ENCODE data around the gene NXPH1.

The NXPH1 gene

GRCh38 chr7:8441106-8441965, 7.9 kb downstream of the NXPH1 start:
- ChIA-PET CTCF (no interaction called here), POLR2A (no interaction called here)
- TF ChIP-seq FOXM1 (IDR thresholded peaks at IDR 0.05; ENCODE audit: borderline replicate concordance) (no peak), L3MBTL2 (conservative IDR thresholded peaks at IDR 0.05) (no peak), ELF4 (IDR thresholded peaks at IDR 0.05) (no peak), NFRKB (IDR thresholded peaks at IDR 0.05) (no peak), CTBP1 (IDR thresholded peaks at IDR 0.05; ENCODE audit: borderline replicate concordance) (no peak), SP1 (IDR thresholded peaks at IDR 0.05) (no peak), ZNF384 (IDR thresholded peaks at IDR 0.05) (no peak), BHLHE40 (IDR thresholded peaks at IDR 0.05; ENCODE audit: borderline replicate concordance) (no peak), LEF1 (IDR thresholded peaks at IDR 0.05; ENCODE audit: borderline replicate concordance) (no peak), FOXA1 (IDR thresholded peaks at IDR 0.05) (no peak), PKNOX1 (IDR thresholded peaks at IDR 0.05) (no peak), HDGF (IDR thresholded peaks at IDR 0.05; ENCODE audit: borderline replicate concordance) (no peak), ARNT (IDR thresholded peaks at IDR 0.05) (no peak)
- no peak for DNase-seq (ENCODE audit: extremely low spot score)

- CTCF ChIA-PET = no interaction called here
- no peak for DNase-seq (ENCODE audit: extremely low spot score)
- POLR2A ChIA-PET = no interaction called here
- no peak for TF ChIP-seq LEF1 (IDR thresholded peaks at IDR 0.05; ENCODE audit: borderline replicate concordance)
- no peak for TF ChIP-seq FOXM1 (IDR thresholded peaks at IDR 0.05; ENCODE audit: borderline replicate concordance)
- no peak for TF ChIP-seq HDGF (IDR thresholded peaks at IDR 0.05; ENCODE audit: borderline replicate concordance)
- TF ChIP-seq NFRKB (IDR thresholded peaks at IDR 0.05) = no peak
- no peak for TF ChIP-seq ELF4 (IDR thresholded peaks at IDR 0.05)
- TF ChIP-seq ZNF384 (IDR thresholded peaks at IDR 0.05) = no peak
- TF ChIP-seq PKNOX1 (IDR thresholded peaks at IDR 0.05) = no peak
Observed at GRCh38 chr7:8442051-8442813, 8.8 kb downstream of the NXPH1 start.

DNA sequence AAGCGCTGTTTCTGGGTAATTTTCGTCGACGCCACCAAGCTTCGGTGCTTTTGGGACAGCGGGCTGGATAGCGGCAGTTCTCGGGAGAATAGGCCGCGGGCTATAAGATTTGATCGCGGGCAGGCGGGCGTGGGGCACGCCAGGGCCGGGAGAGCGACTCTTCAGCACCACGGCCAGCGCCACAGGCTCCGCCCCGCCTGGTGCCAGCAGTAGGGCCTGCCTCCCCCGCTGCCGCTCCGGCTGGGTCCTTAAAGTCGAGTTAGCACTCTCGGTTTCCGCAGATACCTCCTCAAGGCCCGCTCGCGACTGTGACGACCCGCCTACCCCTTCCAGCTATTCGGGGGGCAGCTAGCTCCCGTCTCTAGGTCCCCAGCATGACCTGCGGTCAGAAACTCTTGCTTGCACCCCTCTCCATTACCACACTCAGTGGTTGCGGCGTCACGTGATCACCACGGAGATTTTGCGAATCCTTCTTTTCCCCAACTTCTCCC, 9.4 kb downstream of the NXPH1 start:
- CTCF ChIA-PET = no interaction called here
- TF ChIP-seq SUZ12 (IDR thresholded peaks at IDR 0.05) (no peak), L3MBTL2 (conservative IDR thresholded peaks at IDR 0.05) (no peak), PKNOX1 (IDR thresholded peaks at IDR 0.05) (no peak), LEF1 (IDR thresholded peaks at IDR 0.05; ENCODE audit: borderline replicate concordance) (no peak), FOXK2 (IDR thresholded peaks at IDR 0.05) (no peak), HDGF (IDR thresholded peaks at IDR 0.05; ENCODE audit: borderline replicate concordance) (no peak), ZNF384 (IDR thresholded peaks at IDR 0.05) (no peak), CTBP1 (IDR thresholded peaks at IDR 0.05; ENCODE audit: borderline replicate concordance) (no peak), SP1 (IDR thresholded peaks at IDR 0.05) (no peak), FOXM1 (IDR thresholded peaks at IDR 0.05; ENCODE audit: borderline replicate concordance) (no peak), ARNT (IDR thresholded peaks at IDR 0.05) (no peak), TARDBP (IDR thresholded peaks at IDR 0.05) (no peak), NFRKB (IDR thresholded peaks at IDR 0.05) (no peak), FOXA1 (IDR thresholded peaks at IDR 0.05) (no peak), BHLHE40 (IDR thresholded peaks at IDR 0.05; ENCODE audit: borderline replicate concordance) (no peak)
- DNase-seq (ENCODE audit: extremely low spot score) = peak; percentile 79
- POLR2A ChIA-PET = no interaction called here

DNA sequence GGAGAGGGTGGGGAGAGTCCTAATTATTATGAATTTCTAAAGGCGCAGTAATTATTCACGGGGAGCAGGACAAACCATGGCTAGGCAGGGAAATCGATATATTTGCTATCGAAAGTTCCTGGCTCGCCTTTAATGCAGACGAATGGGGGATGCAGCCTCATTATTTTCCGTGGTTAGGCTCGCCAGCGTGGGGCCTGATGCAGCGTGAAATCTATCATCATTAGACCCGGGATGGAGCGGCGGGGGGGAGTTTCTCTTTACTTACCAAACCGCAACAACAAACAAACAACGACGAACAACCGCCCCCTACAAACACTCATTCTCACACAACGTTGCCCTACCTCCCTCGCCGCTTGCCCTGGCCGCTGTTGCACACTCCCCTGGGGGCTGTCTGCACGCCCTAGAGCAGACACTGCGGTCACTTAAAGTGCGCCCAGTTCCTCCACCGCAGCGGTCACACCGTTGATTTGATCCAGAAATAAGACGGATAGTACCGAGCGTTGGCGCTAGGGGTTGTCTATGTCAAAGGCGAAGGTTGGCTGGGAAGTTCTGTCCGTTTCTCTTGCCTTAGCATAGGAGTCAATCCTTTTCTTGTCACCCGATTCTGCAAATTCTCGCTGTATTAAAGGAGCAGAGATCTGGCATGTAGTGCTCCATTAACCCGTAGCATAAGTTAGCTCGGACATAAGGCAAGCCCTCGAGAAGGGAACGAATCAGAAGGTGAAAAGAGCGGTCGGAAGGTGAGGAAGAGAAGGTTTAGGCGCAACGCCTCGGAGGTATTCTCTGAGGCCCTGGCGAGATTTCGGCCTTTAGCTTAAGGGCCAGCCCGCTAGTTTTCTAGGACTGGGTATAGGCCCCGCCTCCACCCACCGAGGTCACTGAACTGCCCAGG, 10.4 kb downstream of the NXPH1 start:
- TF ChIP-seq FOXK2 (IDR thresholded peaks at IDR 0.05) = no peak
- TF ChIP-seq FOXM1 (IDR thresholded peaks at IDR 0.05; ENCODE audit: borderline replicate concordance) = no peak
- TF ChIP-seq HDGF (IDR thresholded peaks at IDR 0.05; ENCODE audit: borderline replicate concordance) = no peak
- no peak for TF ChIP-seq L3MBTL2 (conservative IDR thresholded peaks at IDR 0.05)
- no peak for DNase-seq (ENCODE audit: extremely low spot score)
- ChIA-PET CTCF (no interaction called here), POLR2A (no interaction called here)

DNA sequence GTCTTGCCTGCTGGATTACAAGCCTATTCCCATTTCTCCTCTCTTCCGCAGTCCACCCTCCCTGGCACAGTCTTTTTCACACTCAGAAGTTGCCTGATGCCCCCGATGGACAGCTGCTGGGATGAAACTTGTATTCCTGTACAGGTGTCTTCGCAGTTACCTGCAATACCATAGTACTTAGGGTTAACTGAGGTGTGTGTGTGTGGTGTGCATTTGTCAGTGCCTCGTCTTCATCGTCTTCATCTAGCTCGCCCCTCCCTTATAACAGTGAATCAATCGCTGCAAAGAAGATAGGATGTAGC, 11.0 kb downstream of the NXPH1 start:
- no peak for DNase-seq (ENCODE audit: extremely low spot score)
- POLR2A ChIA-PET = no interaction called here
- TF ChIP-seq PKNOX1 (IDR thresholded peaks at IDR 0.05) (no peak), ELF4 (IDR thresholded peaks at IDR 0.05) (no peak), BHLHE40 (IDR thresholded peaks at IDR 0.05; ENCODE audit: borderline replicate concordance) (no peak), SP1 (IDR thresholded peaks at IDR 0.05) (no peak), LEF1 (IDR thresholded peaks at IDR 0.05; ENCODE audit: borderline replicate concordance) (no peak), FOXM1 (IDR thresholded peaks at IDR 0.05; ENCODE audit: borderline replicate concordance) (no peak), SUZ12 (IDR thresholded peaks at IDR 0.05) (no peak), ZNF384 (IDR thresholded peaks at IDR 0.05) (no peak), L3MBTL2 (conservative IDR thresholded peaks at IDR 0.05) (no peak), TARDBP (IDR thresholded peaks at IDR 0.05) (no peak), FOXA1 (IDR thresholded peaks at IDR 0.05) (no peak), ARNT (IDR thresholded peaks at IDR 0.05) (no peak)
- CTCF ChIA-PET = no interaction called here
